Mesenchymal stem cell (in vitro differentiated cells and primary cell): ENCODE measurements around the gene PHB1.

Experiments used
- DNase-seq: peaks from one replicate; pipeline ENCODE4 v3.0.0-alpha.2; 2013
- H2AFZ ChIP-seq: one replicate; pipeline ENCODE4 v1.6.1; 2013; ENCODE audit warnings: low read depth, mild to moderate bottlenecking, control low read depth, inconsistent platforms, low read length, moderate library complexity
- H2AK5ac ChIP-seq: 2 replicates; pipeline ENCODE4 v1.6.1; 2013; ENCODE audit warnings: low read length, moderate library complexity, mild to moderate bottlenecking, inconsistent platforms; ENCODE audit not compliant: severe bottlenecking
- H2BK120ac ChIP-seq: one replicate; pipeline ENCODE4 v1.6.1; 2013; ENCODE audit warnings: low read depth, mild to moderate bottlenecking, inconsistent platforms, low read length, moderate library complexity
- H2BK12ac ChIP-seq, 2 experiments: one replicate each; pipeline ENCODE4 v1.6.1; 2013; ENCODE audit warnings: inconsistent platforms in 2 of 2, low read length in 2 of 2, mild to moderate bottlenecking in 2 of 2, moderate library complexity in 2 of 2, control low read depth in 1 of 2
- H2BK15ac ChIP-seq: one replicate; pipeline ENCODE4 v1.6.1; 2013; ENCODE audit warnings: mild to moderate bottlenecking, low read depth, inconsistent platforms; ENCODE audit not compliant: poor library complexity, severe bottlenecking
- H2BK5ac ChIP-seq: 2 replicates; pipeline ENCODE4 v1.6.1; 2013; ENCODE audit warnings: low read depth, mild to moderate bottlenecking, low read length, control low read depth, inconsistent platforms; ENCODE audit not compliant: poor library complexity, severe bottlenecking
- H3K14ac ChIP-seq, 2 experiments: one replicate each; pipeline ENCODE4 v1.6.1; 2013; ENCODE audit warnings: inconsistent platforms in 2 of 2, low read length in 2 of 2, control low read depth in 1 of 2, mild to moderate bottlenecking in 1 of 2, moderate library complexity in 1 of 2
- H3K18ac ChIP-seq, 2 experiments: one replicate each; pipeline ENCODE4 v1.6.1; 2013; ENCODE audit warnings: inconsistent platforms in 2 of 2, low read length in 2 of 2, control low read depth in 1 of 2, low read depth in 1 of 2, mild to moderate bottlenecking in 1 of 2
- H3K23ac ChIP-seq, 2 experiments: one replicate each; pipeline ENCODE4 v1.6.1; 2013; ENCODE audit warnings: inconsistent platforms in 2 of 2, low read length in 2 of 2, mild to moderate bottlenecking in 2 of 2, moderate library complexity in 2 of 2, control low read depth in 1 of 2
- H3K27ac ChIP-seq: 2 replicates; pipeline ENCODE4 v1.5.1; 2013; ENCODE audit warnings: mild to moderate bottlenecking, moderate library complexity, low read length, control low read depth, inconsistent platforms; ENCODE audit not compliant: poor library complexity, severe bottlenecking
- H3K27me3 ChIP-seq, 2 experiments: 2 replicates each; pipeline versions ENCODE4 v1.6.1 to v1.7.0; 2013; ENCODE audit warnings: low read length in 2 of 2, mild to moderate bottlenecking in 2 of 2, moderate library complexity in 2 of 2, control low read depth in 1 of 2, inconsistent platforms in 1 of 2; ENCODE audit not compliant: control insufficient read depth in 1 of 2, insufficient read depth in 1 of 2
- H3K36me3 ChIP-seq, 2 experiments: 2 replicates each; pipeline versions ENCODE4 v1.6.1 to v1.7.0; 2013; ENCODE audit warnings: low read length in 2 of 2, control low read depth in 1 of 2, inconsistent platforms in 1 of 2, low read depth in 1 of 2, mild to moderate bottlenecking in 1 of 2; ENCODE audit not compliant: insufficient read depth in 2 of 2, control insufficient read depth in 1 of 2
- H3K4ac ChIP-seq, 2 experiments: one replicate each; pipeline ENCODE4 v1.6.1; 2013; ENCODE audit warnings: inconsistent platforms in 2 of 2, low read length in 2 of 2, mild to moderate bottlenecking in 2 of 2, moderate library complexity in 2 of 2, control low read depth in 1 of 2, low read depth in 1 of 2
- H3K4me1 ChIP-seq: 2 replicates; pipeline ENCODE4 v1.6.1; 2013; ENCODE audit warnings: low read depth, low read length, control low read depth; ENCODE audit not compliant: control insufficient read depth, insufficient read depth
- H3K4me2 ChIP-seq: 2 replicates; pipeline ENCODE4 v1.6.1; 2013; ENCODE audit warnings: low read length, mild to moderate bottlenecking, inconsistent platforms; ENCODE audit not compliant: poor library complexity, severe bottlenecking
- H3K4me3 ChIP-seq, 2 experiments: 2 replicates each; pipeline versions ENCODE4 v1.5.1 to v1.7.0; 2013; ENCODE audit warnings: low read length in 2 of 2, mild to moderate bottlenecking in 2 of 2, control low read depth in 1 of 2, low read depth in 1 of 2; ENCODE audit not compliant: insufficient read depth in 1 of 2
- H3K79me1 ChIP-seq: replicated peaks from 2 replicates; pipeline ENCODE4 v1.6.1; 2013; ENCODE audit warnings: mild to moderate bottlenecking, control low read depth, low read length, inconsistent platforms; ENCODE audit not compliant: poor library complexity, severe bottlenecking
- H3K9ac ChIP-seq: 2 replicates; pipeline ENCODE4 v1.7.0; 2013; ENCODE audit warnings: mild to moderate bottlenecking, low read length, moderate library complexity
- H3K9me3 ChIP-seq: 2 replicates; pipeline ENCODE4 v1.7.0; 2013; ENCODE audit warnings: mild to moderate bottlenecking, low read length; ENCODE audit not compliant: control insufficient read depth
- H4K8ac ChIP-seq: one replicate; pipeline ENCODE4 v1.6.1; 2013; ENCODE audit warnings: inconsistent platforms, mild to moderate bottlenecking, low read length, moderate library complexity
- H4K91ac ChIP-seq: one replicate; pipeline ENCODE4 v1.6.1; 2013; ENCODE audit warnings: mild to moderate bottlenecking, low read length, inconsistent platforms
- WGBS: methylation state at CpG from one replicate; pipeline ENCODE4 v1.1.7; 2013; ENCODE audit warnings: mixed read lengths; 5-methylcytosine and 5-hydroxymethylcytosine counted together

Gene PHB1

DNA sequence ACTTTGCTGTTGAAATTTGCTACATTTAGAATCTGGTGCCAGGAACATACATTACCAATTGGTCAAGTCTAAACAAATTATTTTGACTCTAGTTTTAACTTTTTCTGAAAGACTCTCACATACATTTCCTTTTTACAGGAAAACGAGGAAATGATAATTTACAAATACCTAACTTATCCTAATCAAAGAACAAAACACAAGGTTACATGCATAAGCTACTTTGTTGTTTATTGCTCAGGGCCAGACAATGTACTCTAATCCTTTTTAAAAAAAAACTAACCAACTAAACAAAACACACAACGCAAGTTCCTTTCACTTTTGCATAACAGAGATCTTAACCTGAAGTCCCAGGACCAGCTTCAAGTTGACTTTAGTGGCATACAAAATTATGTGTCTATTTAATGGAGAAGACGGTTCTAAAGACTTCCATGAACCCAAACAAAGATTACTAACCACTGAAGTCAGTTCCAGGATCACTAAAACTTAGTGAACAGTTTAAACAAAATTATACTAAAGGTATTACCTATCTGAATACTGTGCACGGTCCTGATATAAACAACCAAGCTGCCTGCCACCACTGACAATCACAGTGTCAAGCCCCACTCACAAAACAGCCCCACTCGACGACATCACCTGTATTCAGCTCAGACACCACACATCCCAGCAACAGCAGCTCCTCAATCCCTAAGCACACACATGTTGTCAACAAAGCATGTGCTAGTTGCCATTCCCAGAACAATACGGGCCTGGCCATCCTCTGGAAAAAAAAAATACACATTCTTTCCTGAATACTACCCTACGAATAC lies 54.5 kb downstream of the PHB1 start:
- Histone ChIP-seq H3K18ac (peak overlapping the region; percentile 8 to 82), H3K4me3 (peak overlapping the region; percentile 34 to 90), H3K27ac (no peak overlapping the region), H2BK15ac (no peak overlapping the region), H2BK12ac (peak overlapping the region in 1 of 2 experiments; percentile 48), H2BK120ac (no peak overlapping the region), H3K36me3 (no peaks in the 10 kb centered on the region), H4K91ac (no peak overlapping the region), H2BK5ac (no peak overlapping the region), H3K27me3 (no peaks in the 10 kb centered on the region), H2AK5ac (no peak overlapping the region), H3K14ac (peak overlapping the region in 1 of 2 experiments; percentile 97), H3K9me3 (no peaks in the 10 kb centered on the region), H3K23ac (peak overlapping the region in 1 of 2 experiments; percentile 83), H3K4ac (no peak overlapping the region), H3K4me1 (peaks cover 11% of the 10 kb centered on the region), H3K9ac (peak overlapping the region; percentile 90), H3K4me2 (peak overlapping the region; percentile 94), H2AFZ (no peak overlapping the region), H3K79me1 (peaks cover 6% of the 10 kb centered on the region), H4K8ac (no peak overlapping the region)
- peak; percentile 41 for DNase-seq
- 48% methylated on average over 6 of the region's 8 CpGs for WGBS

DNA sequence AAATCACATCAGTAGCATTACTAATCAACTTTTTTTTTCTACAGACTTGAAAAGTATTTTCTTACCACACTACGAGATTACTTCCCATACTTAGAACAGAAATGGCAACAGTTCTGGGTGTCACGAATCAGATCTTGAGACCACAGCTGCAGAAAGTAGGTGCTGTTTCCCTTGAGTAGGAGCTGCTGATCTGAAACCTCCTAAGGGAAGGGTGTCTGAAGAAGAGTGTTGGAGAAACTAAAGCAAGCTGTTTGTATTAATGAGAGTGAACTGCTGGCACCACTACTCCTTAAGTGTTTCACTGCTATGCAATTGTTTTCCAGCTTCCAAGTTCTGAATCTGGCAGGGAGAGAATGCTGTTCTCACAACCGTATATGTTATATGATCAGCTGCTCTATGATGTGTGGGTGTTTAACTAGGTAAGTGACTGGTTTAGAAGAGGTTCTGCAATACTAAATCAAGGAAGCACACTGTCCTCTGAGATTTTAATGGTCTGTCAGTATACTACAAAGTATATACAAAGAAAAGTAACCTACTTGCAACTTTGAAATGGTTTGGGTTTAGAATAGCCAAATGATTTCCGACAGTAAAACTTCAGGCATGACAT lies 55.9 kb downstream of the PHB1 start:
- Histone ChIP-seq H3K9ac (peak overlapping the region; percentile 28), H3K18ac (no peak overlapping the region), H3K9me3 (no peaks in the 10 kb centered on the region), H3K27ac (no peak overlapping the region), H3K36me3 (no peaks in the 10 kb centered on the region), H2BK12ac (no peak overlapping the region), H3K4ac (no peak overlapping the region), H2BK5ac (no peak overlapping the region), H2AFZ (no peak overlapping the region), H4K8ac (no peak overlapping the region), H3K14ac (no peak overlapping the region), H2AK5ac (no peak overlapping the region), H4K91ac (no peak overlapping the region), H2BK15ac (no peak overlapping the region), H3K4me1 (peaks cover 11% of the 10 kb centered on the region), H2BK120ac (no peak overlapping the region), H3K79me1 (peaks cover 6% of the 10 kb centered on the region), H3K27me3 (no peaks in the 10 kb centered on the region), H3K4me2 (no peak overlapping the region), H3K23ac (no peak overlapping the region), H3K4me3 (peak overlapping the region in 1 of 2 experiments; percentile 10)
- WGBS, result 72% methylated on average over 4 of the region's 4 CpGs
- peak; percentile 7 for DNase-seq

DNA sequence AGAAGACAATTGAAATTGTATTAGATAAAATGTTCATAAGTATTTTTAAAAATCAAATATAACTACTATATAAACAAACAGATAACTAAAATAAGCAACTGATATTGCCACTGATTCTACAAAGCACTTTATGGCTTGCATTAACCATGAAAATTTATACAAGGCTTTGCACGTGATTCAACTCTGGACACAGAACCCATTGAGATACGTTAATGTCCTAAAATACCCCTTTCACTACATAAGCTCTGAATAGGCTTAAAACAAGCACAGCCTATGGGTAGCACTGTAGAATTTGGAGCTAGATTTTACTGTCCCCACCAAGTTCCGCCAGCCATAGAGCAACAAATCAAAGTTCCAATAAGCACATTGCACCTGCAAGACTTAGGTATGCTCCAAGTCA lies 57.2 kb downstream of the PHB1 start:
- Histone ChIP-seq H4K8ac (no peak overlapping the region), H3K36me3 (no peaks in the 10 kb centered on the region), H2AK5ac (no peak overlapping the region), H3K4me1 (peaks cover 6% of the 10 kb centered on the region), H3K23ac (no peak overlapping the region), H2BK15ac (no peak overlapping the region), H2BK12ac (no peak overlapping the region), H3K4ac (no peak overlapping the region), H3K18ac (no peak overlapping the region), H3K9me3 (no peaks in the 10 kb centered on the region), H3K14ac (no peak overlapping the region), H3K27ac (no peak overlapping the region), H2BK120ac (no peak overlapping the region), H4K91ac (no peak overlapping the region), H3K4me3 (no peak overlapping the region), H3K79me1 (peaks cover 6% of the 10 kb centered on the region), H3K4me2 (no peak overlapping the region), H3K27me3 (no peaks in the 10 kb centered on the region), H2AFZ (no peak overlapping the region), H2BK5ac (no peak overlapping the region), H3K9ac (no peak overlapping the region)
- 91% methylated on average over 3 of the region's 3 CpGs for WGBS
- DNase-seq, result no peak

DNA sequence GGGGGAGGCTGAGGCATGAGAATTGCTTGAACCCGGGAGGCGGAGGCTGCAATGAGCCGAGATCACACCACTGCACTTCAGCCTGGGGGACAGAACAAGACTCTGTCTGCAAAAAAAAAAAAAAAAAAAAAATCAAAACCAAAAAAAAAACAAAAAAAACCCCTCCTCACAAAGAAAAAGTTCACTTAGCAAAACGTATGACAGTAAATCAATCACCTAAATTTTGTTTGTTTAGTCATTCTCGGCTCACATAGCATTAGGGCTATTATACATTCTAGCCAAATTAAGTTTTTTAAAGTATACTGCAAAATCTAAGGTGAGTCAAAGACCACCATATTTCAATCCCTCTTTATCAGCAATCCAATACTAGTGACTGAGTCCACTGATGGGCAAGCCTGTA lies 58.4 kb downstream of the PHB1 start:
- Histone ChIP-seq H2BK5ac (no peak overlapping the region), H4K8ac (no peak overlapping the region), H2BK12ac (no peak overlapping the region), H2AFZ (no peak overlapping the region), H2BK15ac (no peak overlapping the region), H4K91ac (no peak overlapping the region), H3K4me2 (no peak overlapping the region), H3K79me1 (peaks cover 10% of the 10 kb centered on the region), H3K27me3 (no peaks in the 10 kb centered on the region), H2BK120ac (no peak overlapping the region), H3K9me3 (no peaks in the 10 kb centered on the region), H3K27ac (no peak overlapping the region), H3K36me3 (no peaks in the 10 kb centered on the region), H3K4me1 (peaks cover 5% of the 10 kb centered on the region), H2AK5ac (no peak overlapping the region), H3K4me3 (no peak overlapping the region), H3K23ac (no peak overlapping the region), H3K4ac (no peak overlapping the region), H3K18ac (no peak overlapping the region), H3K14ac (no peak overlapping the region), H3K9ac (no peak overlapping the region)
- 95% methylated on average over 5 of the region's 5 CpGs for WGBS
- no peak for DNase-seq
